Vagina (tissue), 2 donors: ENCODE results near the gene KRTAP5-5.

Source experiments
- CTCF ChIP-seq, 3 experiments: fragments of 450-650 bp in 2 of 3; fragments of 200-600 bp in 1 of 3; sonication (generic) in 1 of 3; IDR thresholded peaks; one replicate each; pipeline ENCODE4 v1.5.1; 2017 to 2019; ENCODE audit warnings: antibody characterized with exemption in 3 of 3, mild to moderate bottlenecking in 2 of 3, moderate library complexity in 2 of 3
- POLR2A ChIP-seq, 2 donors: fragments of 450-650 bp; IDR thresholded peaks; one replicate each; pipeline ENCODE4 v1.6.1; 2017; ENCODE audit warnings: antibody characterized with exemption in 2 of 2, mild to moderate bottlenecking in 2 of 2, moderate library complexity in 2 of 2

GRCh38 chr11:1632053-1632714 lies 2.6 kb downstream of the KRTAP5-5 start:
- TF ChIP-seq POLR2A (IDR thresholded peaks at IDR 0.05) (no peak), CTCF (IDR thresholded peaks at IDR 0.05) (no peak)
